Memory B cell (primary cell): Measurements from ENCODE around the gene ZNF665.
"Not testable (repeated sequence)": the region's sequence is repeated elsewhere in the genome, so short reads cannot be mapped to it uniquely, and the experiment has no call there.

Source experiments
- ATAC-seq: fragments of 150-1000 bp; cut with Tn5 transposase; 2 replicates; pipeline ENCODE4 v1.10.0; 2021; ENCODE audit warnings: low read depth, mild to moderate bottlenecking, moderate library complexity
- DNase-seq, 2 donors: peaks; one replicate each; pipeline ENCODE4 v3.0.0; 2022; ENCODE audit warnings: low spot score in 2 of 2
- H3K27ac Mint-ChIP-seq: one replicate; pipeline ENCODE4 v1.8.0; 2022; ENCODE audit warnings: mild to moderate bottlenecking, moderate library complexity, mixed read lengths
- H3K27me3 Mint-ChIP-seq: one replicate; pipeline ENCODE4 v1.8.0; 2022; ENCODE audit warnings: mixed read lengths
- H3K36me3 Mint-ChIP-seq: one replicate; pipeline ENCODE4 v1.8.0; 2022; ENCODE audit warnings: mild to moderate bottlenecking, mixed read lengths
- H3K4me1 Mint-ChIP-seq: one replicate; pipeline ENCODE4 v1.8.0; 2022; ENCODE audit warnings: mixed read lengths
- H3K4me3 Mint-ChIP-seq: one replicate; pipeline ENCODE4 v1.8.0; 2022; ENCODE audit warnings: mild to moderate bottlenecking, moderate library complexity, mixed read lengths
- H3K9me3 Mint-ChIP-seq: one replicate; pipeline ENCODE4 v1.8.0; 2022; ENCODE audit warnings: mixed read lengths

The ZNF665 gene

GRCh38 chr19:53131727-53132126 lies 61.4 kb downstream of the ZNF665 start:
- Mint-ChIP-seq H3K27ac (peak overlapping the region; percentile 45), H3K4me1 (peaks cover 9% of the 10 kb centered on the region), H3K4me3 (peak overlapping the region; percentile 81), H3K9me3 (peaks cover 18% of the 10 kb centered on the region), H3K36me3 (peaks cover 16% of the 10 kb centered on the region), H3K27me3 (peaks cover 11% of the 10 kb centered on the region)
- ATAC-seq (no peak), DNase-seq (no peak)

GRCh38 chr19:53131085-53131590 lies 62.0 kb downstream of the ZNF665 start:
- H3K27me3 Mint-ChIP-seq, result peaks cover 11% of the 10 kb centered on the region
- no peak for ATAC-seq
- no peak overlapping the region for H3K4me3 Mint-ChIP-seq
- peaks cover 9% of the 10 kb centered on the region for H3K4me1 Mint-ChIP-seq
- H3K27ac Mint-ChIP-seq, result no peak overlapping the region
- H3K9me3 Mint-ChIP-seq, result peaks cover 18% of the 10 kb centered on the region
- H3K36me3 Mint-ChIP-seq, result peaks cover 16% of the 10 kb centered on the region
- DNase-seq, result no peak

- no peak for DNase-seq
- Mint-ChIP-seq H3K27ac (no peak overlapping the region), H3K4me1 (peaks cover 9% of the 10 kb centered on the region), H3K27me3 (peaks cover 11% of the 10 kb centered on the region), H3K4me3 (no peak overlapping the region), H3K9me3 (peaks cover 15% of the 10 kb centered on the region), H3K36me3 (peaks cover 16% of the 10 kb centered on the region)
- ATAC-seq, result no peak
Measured at GRCh38 chr19:53130506-53130905, 62.7 kb downstream of the ZNF665 start.

- H3K27me3 Mint-ChIP-seq, ATAC-seq, H3K4me3 Mint-ChIP-seq, H3K27ac Mint-ChIP-seq, H3K4me1 Mint-ChIP-seq, DNase-seq: not testable (repeated sequence)
- H3K9me3 Mint-ChIP-seq, result peaks cover 16% of the 10 kb centered on the region
- peaks cover 21% of the 10 kb centered on the region for H3K36me3 Mint-ChIP-seq
Measured at GRCh38 chr19:53126733-53127526, 66.2 kb downstream of the ZNF665 start.

- Mint-ChIP-seq H3K27ac (no peak overlapping the region), H3K27me3 (no peaks in the 10 kb centered on the region), H3K4me3 (no peak overlapping the region), H3K4me1 (no peaks in the 10 kb centered on the region), H3K9me3 (peaks cover 13% of the 10 kb centered on the region), H3K36me3 (peaks cover 19% of the 10 kb centered on the region)
- ATAC-seq, result no peak
- no peak for DNase-seq
Measured at GRCh38 chr19:53123400-53123799, 69.8 kb downstream of the ZNF665 start.
